SK-N-MC (cell line): ENCODE results near the gene GRXCR2.

Source experiments
- EZH2 ChIP-seq: fragments of 200-600 bp; sonication (generic); IDR thresholded peaks from one replicate; pipeline ENCODE4 v1.6.1; 2017; ENCODE audit warnings: antibody characterized with exemption
- FOXP2 ChIP-seq: optimal IDR thresholded peaks from 2 replicates; pipeline ENCODE3; 2011; ENCODE audit warnings: mild to moderate bottlenecking, moderate library complexity; ENCODE audit not compliant: insufficient read depth; ENCODE audit errors: extremely low read length, control extremely low read depth
- POLR2AphosphoS5 ChIP-seq: IDR thresholded peaks from 2 replicates; pipeline ENCODE4 v1.6.1; 2012; ENCODE audit warnings: mild to moderate bottlenecking, low read depth, low read length, borderline replicate concordance

GRCh38 chr5:145872486-145872885 lies 328 bp downstream of the GRXCR2 start:
- TF ChIP-seq POLR2AphosphoS5, result no peak
- no peak for TF ChIP-seq EZH2
- TF ChIP-seq FOXP2, result no peak
